ENCODE measurements around the gene COL18A1.

COL18A1 gene

GRCh38 chr21:45507523-45507875 is 102.5 kb downstream of the COL18A1 start:
- H3K27ac ChIP-seq (ENCODE audit: low read depth, low read length), result no peak overlapping the region
- no peaks in the 10 kb centered on the region for H3K36me3 ChIP-seq (ENCODE audit: insufficient read depth, low read length)
- H3K4me1 ChIP-seq (ENCODE audit: insufficient read depth, low read length), result no peaks in the 10 kb centered on the region
- H3K9me3 ChIP-seq (ENCODE audit: low read length), result no peaks in the 10 kb centered on the region
- no peak overlapping the region for H3K4me3 ChIP-seq (ENCODE audit: low read depth in 1 of 2, low read length in 2 of 2)
- no peak overlapping the region for H3K9ac ChIP-seq (ENCODE audit: low read length)
- no peaks in the 10 kb centered on the region for H3K27me3 ChIP-seq (ENCODE audit: control insufficient read depth in 1 of 2, insufficient read depth in 2 of 2, low read length in 2 of 2)

DNA sequence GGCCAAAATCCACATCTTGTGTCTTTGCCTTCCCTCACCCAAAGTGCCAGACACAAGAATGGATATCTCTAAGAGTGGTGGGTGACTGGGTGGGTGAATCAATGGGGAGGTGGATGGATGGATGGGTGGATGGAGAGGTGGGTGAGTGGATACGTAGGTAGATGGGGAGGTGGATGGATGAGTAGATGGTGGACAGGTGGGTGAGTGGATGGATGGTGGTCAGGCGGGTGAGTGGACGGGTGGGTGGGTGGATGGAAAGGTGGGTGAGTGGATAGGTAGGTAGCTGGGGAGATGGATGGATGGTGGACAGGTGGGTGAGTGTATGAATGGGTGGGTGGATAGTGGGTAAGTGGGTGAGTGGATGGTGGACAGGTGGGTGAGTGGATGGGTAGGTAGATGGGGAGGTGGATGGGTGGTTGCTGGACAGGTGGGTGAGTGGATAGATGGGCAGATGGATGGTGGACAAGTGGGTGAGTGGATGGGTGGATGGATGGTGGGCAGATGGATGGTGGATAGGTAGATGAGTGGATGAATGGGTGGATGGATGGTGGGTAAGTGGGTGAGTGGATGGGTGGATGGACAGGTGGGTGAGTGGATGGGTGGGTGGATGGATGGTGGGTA is 103.0 kb downstream of the COL18A1 start:
- no peak overlapping the region for H3K27ac ChIP-seq (ENCODE audit: low read depth, low read length)
- H3K36me3 ChIP-seq (ENCODE audit: insufficient read depth, low read length), result no peaks in the 10 kb centered on the region
- no peak overlapping the region for H3K4me3 ChIP-seq (ENCODE audit: low read depth in 1 of 2, low read length in 2 of 2)
- no peaks in the 10 kb centered on the region for H3K9me3 ChIP-seq (ENCODE audit: low read length)
- no peak overlapping the region for H3K9ac ChIP-seq (ENCODE audit: low read length)
- no peaks in the 10 kb centered on the region for H3K27me3 ChIP-seq (ENCODE audit: control insufficient read depth in 1 of 2, insufficient read depth in 2 of 2, low read length in 2 of 2)
- no peaks in the 10 kb centered on the region for H3K4me1 ChIP-seq (ENCODE audit: insufficient read depth, low read length)

GRCh38 chr21:45508607-45509565 is 103.9 kb downstream of the COL18A1 start:
- Histone ChIP-seq H3K27me3 (ENCODE audit: control insufficient read depth in 1 of 2, insufficient read depth in 2 of 2, low read length in 2 of 2) (no peaks in the 10 kb centered on the region), H3K9ac (ENCODE audit: low read length) (no peak overlapping the region), H3K4me1 (ENCODE audit: insufficient read depth, low read length) (no peaks in the 10 kb centered on the region), H3K4me3 (ENCODE audit: low read depth in 1 of 2, low read length in 2 of 2) (no peak overlapping the region), H3K9me3 (ENCODE audit: low read length) (no peaks in the 10 kb centered on the region), H3K36me3 (ENCODE audit: insufficient read depth, low read length) (no peaks in the 10 kb centered on the region), H3K27ac (ENCODE audit: low read depth, low read length) (no peak overlapping the region)

GRCh38 chr21:45509566-45510465 is 104.9 kb downstream of the COL18A1 start:
- Histone ChIP-seq H3K27ac (ENCODE audit: low read depth, low read length) (no peak overlapping the region), H3K9ac (ENCODE audit: low read length) (no peak overlapping the region), H3K36me3 (ENCODE audit: insufficient read depth, low read length) (no peaks in the 10 kb centered on the region), H3K4me1 (ENCODE audit: insufficient read depth, low read length) (no peaks in the 10 kb centered on the region), H3K4me3 (ENCODE audit: low read depth in 1 of 2, low read length in 2 of 2) (no peak overlapping the region), H3K27me3 (ENCODE audit: control insufficient read depth in 1 of 2, insufficient read depth in 2 of 2, low read length in 2 of 2) (no peaks in the 10 kb centered on the region), H3K9me3 (ENCODE audit: low read length) (no peaks in the 10 kb centered on the region)

DNA sequence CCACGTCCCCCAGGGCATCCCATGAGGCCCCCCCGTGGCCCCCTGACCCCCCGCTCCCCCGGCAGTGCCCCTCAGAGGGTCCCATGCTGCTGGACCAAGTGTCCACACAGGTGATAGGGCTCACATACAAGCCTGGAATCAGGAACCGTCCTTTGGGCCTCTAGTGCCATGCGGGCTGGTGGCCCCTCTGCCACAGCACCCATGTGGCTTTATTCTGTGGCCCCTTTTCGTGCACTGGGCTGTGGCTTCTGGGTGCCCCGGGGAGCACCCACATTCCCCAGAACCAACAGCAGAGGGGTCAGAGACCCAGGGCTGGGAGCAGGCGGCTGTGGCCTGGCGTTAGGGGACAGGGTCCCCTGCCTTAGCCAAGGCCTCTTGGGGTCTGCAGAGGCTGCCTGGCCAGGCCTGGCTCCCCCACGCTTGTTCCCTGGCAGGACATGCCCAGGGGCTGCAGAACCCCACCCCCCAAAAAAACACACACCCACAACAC is 105.5 kb downstream of the COL18A1 start:
- no peak overlapping the region for H3K4me3 ChIP-seq (ENCODE audit: low read depth in 1 of 2, low read length in 2 of 2)
- no peaks in the 10 kb centered on the region for H3K4me1 ChIP-seq (ENCODE audit: insufficient read depth, low read length)
- H3K9ac ChIP-seq (ENCODE audit: low read length), result no peak overlapping the region
- H3K27ac ChIP-seq (ENCODE audit: low read depth, low read length), result no peak overlapping the region
- H3K36me3 ChIP-seq (ENCODE audit: insufficient read depth, low read length), result no peaks in the 10 kb centered on the region
- no peaks in the 10 kb centered on the region for H3K9me3 ChIP-seq (ENCODE audit: low read length)
- H3K27me3 ChIP-seq (ENCODE audit: control insufficient read depth in 1 of 2, insufficient read depth in 2 of 2, low read length in 2 of 2), result no peaks in the 10 kb centered on the region

DNA sequence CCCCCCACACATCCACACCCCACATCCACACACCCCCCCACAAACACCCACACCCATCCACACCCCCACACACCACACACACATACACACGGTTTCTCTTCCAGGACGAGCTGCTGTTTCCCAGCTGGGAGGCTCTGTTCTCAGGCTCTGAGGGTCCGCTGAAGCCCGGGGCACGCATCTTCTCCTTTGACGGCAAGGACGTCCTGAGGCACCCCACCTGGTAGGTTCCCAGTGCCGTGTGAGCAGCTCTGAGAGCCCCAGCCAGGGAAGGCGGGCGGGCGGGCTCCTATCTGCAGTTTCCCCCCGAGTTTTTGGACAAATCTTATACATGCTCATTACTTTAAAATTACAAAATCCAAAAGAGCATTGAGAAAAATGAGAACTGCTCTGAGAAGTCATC is 106.0 kb downstream of the COL18A1 start:
- no peak overlapping the region for H3K4me3 ChIP-seq (ENCODE audit: low read depth in 1 of 2, low read length in 2 of 2)
- no peaks in the 10 kb centered on the region for H3K36me3 ChIP-seq (ENCODE audit: insufficient read depth, low read length)
- no peaks in the 10 kb centered on the region for H3K4me1 ChIP-seq (ENCODE audit: insufficient read depth, low read length)
- no peak overlapping the region for H3K27ac ChIP-seq (ENCODE audit: low read depth, low read length)
- H3K27me3 ChIP-seq (ENCODE audit: control insufficient read depth in 1 of 2, insufficient read depth in 2 of 2, low read length in 2 of 2), result no peaks in the 10 kb centered on the region
- no peak overlapping the region for H3K9ac ChIP-seq (ENCODE audit: low read length)
- no peaks in the 10 kb centered on the region for H3K9me3 ChIP-seq (ENCODE audit: low read length)

DNA sequence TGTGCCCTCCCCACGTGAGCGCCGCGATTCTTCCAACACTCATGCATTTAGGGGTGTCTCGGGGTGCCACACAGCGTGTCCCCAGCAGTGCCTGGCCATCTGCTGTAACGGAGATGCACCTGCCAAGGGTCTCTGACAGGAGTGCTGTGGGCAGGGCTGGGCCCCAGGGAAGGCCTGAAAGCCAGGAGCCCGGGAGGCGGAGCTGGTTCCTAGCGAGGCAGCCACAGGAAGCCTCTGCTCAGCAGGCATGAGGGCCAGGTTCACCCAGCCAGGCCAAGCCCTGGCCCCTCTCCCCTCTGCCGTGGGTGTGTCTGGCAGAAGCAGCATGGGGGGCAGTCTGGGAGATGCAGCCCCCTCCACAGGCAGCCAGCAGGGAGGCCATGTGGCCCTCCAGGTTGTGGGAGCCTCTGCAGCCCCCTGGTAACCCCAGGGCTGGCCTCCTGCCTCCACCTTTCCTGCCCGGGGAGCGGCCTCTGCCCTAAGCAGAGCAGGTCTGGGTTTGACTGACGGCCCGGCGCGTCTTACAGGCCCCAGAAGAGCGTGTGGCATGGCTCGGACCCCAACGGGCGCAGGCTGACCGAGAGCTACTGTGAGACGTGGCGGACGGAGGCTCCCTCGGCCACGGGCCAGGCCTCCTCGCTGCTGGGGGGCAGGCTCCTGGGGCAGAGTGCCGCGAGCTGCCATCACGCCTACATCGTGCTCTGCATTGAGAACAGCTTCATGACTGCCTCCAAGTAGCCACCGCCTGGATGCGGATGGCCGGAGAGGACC is 106.9 kb downstream of the COL18A1 start:
- no peaks in the 10 kb centered on the region for H3K4me1 ChIP-seq (ENCODE audit: insufficient read depth, low read length)
- H3K27ac ChIP-seq (ENCODE audit: low read depth, low read length), result no peak overlapping the region
- no peak overlapping the region for H3K4me3 ChIP-seq (ENCODE audit: low read depth in 1 of 2, low read length in 2 of 2)
- no peaks in the 10 kb centered on the region for H3K9me3 ChIP-seq (ENCODE audit: low read length)
- no peaks in the 10 kb centered on the region for H3K36me3 ChIP-seq (ENCODE audit: insufficient read depth, low read length)
- no peak overlapping the region for H3K9ac ChIP-seq (ENCODE audit: low read length)
- no peaks in the 10 kb centered on the region for H3K27me3 ChIP-seq (ENCODE audit: control insufficient read depth in 1 of 2, insufficient read depth in 2 of 2, low read length in 2 of 2)

GRCh38 chr21:45512626-45513002 is 107.6 kb downstream of the COL18A1 start:
- no peak overlapping the region for H3K4me3 ChIP-seq (ENCODE audit: low read depth in 1 of 2, low read length in 2 of 2)
- H3K4me1 ChIP-seq (ENCODE audit: insufficient read depth, low read length), result no peaks in the 10 kb centered on the region

GRCh38 chr21:45513003-45513717 is 108.2 kb downstream of the COL18A1 start:
- Histone ChIP-seq H3K9me3 (ENCODE audit: low read length) (no peaks in the 10 kb centered on the region), H3K36me3 (ENCODE audit: insufficient read depth, low read length) (no peaks in the 10 kb centered on the region), H3K4me3 (ENCODE audit: low read depth in 1 of 2, low read length in 2 of 2) (no peak overlapping the region), H3K9ac (ENCODE audit: low read length) (no peak overlapping the region), H3K27ac (ENCODE audit: low read depth, low read length) (no peak overlapping the region), H3K27me3 (ENCODE audit: control insufficient read depth in 1 of 2, insufficient read depth in 2 of 2, low read length in 2 of 2) (no peaks in the 10 kb centered on the region), H3K4me1 (ENCODE audit: insufficient read depth, low read length) (no peaks in the 10 kb centered on the region)

More at GRCh38 chr21:45512626-45513002, 107.6 kb downstream of the COL18A1 start:
- H3K9ac ChIP-seq (ENCODE audit: low read length), result no peak overlapping the region
- H3K9me3 ChIP-seq (ENCODE audit: low read length), result no peaks in the 10 kb centered on the region
- no peak overlapping the region for H3K27ac ChIP-seq (ENCODE audit: low read depth, low read length)
- H3K36me3 ChIP-seq (ENCODE audit: insufficient read depth, low read length), result no peaks in the 10 kb centered on the region
- H3K27me3 ChIP-seq (ENCODE audit: control insufficient read depth in 1 of 2, insufficient read depth in 2 of 2, low read length in 2 of 2), result no peaks in the 10 kb centered on the region

GRCh38 chr21:45513741-45514310 is 108.9 kb downstream of the COL18A1 start:
- Histone ChIP-seq H3K4me1 (ENCODE audit: insufficient read depth, low read length) (no peaks in the 10 kb centered on the region), H3K27ac (ENCODE audit: low read depth, low read length) (no peak overlapping the region), H3K9me3 (ENCODE audit: low read length) (peaks cover 6% of the 10 kb centered on the region), H3K9ac (ENCODE audit: low read length) (no peak overlapping the region), H3K27me3 (ENCODE audit: control insufficient read depth in 1 of 2, insufficient read depth in 2 of 2, low read length in 2 of 2) (no peaks in the 10 kb centered on the region), H3K36me3 (ENCODE audit: insufficient read depth, low read length) (no peaks in the 10 kb centered on the region), H3K4me3 (ENCODE audit: low read depth in 1 of 2, low read length in 2 of 2) (no peak overlapping the region)
